DOHH2 (cell line): ENCODE data around the gene KCNJ12.

Source experiments
- H3F3A ChIP-seq: fragments of 200-600 bp; sonication (generic), shearing (Covaris generic); 2 replicates; pipeline ENCODE4 v1.6.0; 2016; ENCODE audit warnings: antibody characterized with exemption, mild to moderate bottlenecking; ENCODE audit not compliant: control insufficient read depth, insufficient read depth
- H3K27ac ChIP-seq: fragments of 200-600 bp; sonication (generic); 2 replicates; pipeline ENCODE4 v1.5.1; 2014; ENCODE audit warnings: low read depth, mild to moderate bottlenecking, low read length, moderate library complexity
- H3K27me3 ChIP-seq: fragments of 200-600 bp; sonication (generic); 2 replicates; pipeline ENCODE4 v1.6.1; 2014; ENCODE audit warnings: mild to moderate bottlenecking, low read length, mixed read lengths; ENCODE audit not compliant: control insufficient read depth
- H3K36me3 ChIP-seq: fragments of 200-600 bp; sonication (generic); 2 replicates; pipeline ENCODE4 v1.6.1; 2014; ENCODE audit warnings: mild to moderate bottlenecking, low read length, moderate library complexity, mixed read lengths; ENCODE audit not compliant: control insufficient read depth
- H3K4me1 ChIP-seq: fragments of 200-600 bp; sonication (generic); 2 replicates; pipeline ENCODE4 v1.6.1; 2014; ENCODE audit warnings: mild to moderate bottlenecking, low read length, mixed read lengths; ENCODE audit not compliant: control insufficient read depth
- H3K4me2 ChIP-seq: fragments of 200-600 bp; sonication (generic); 2 replicates; pipeline ENCODE4 v1.6.0; 2014; ENCODE audit warnings: mild to moderate bottlenecking, low read length, moderate library complexity
- H3K4me3 ChIP-seq: fragments of 200-600 bp; sonication (generic); 2 replicates; pipeline ENCODE4 v1.5.1; 2014; ENCODE audit warnings: mild to moderate bottlenecking, low read length, mixed read lengths
- H3K79me2 ChIP-seq: fragments of 200-600 bp; sonication (generic); 2 replicates; pipeline ENCODE4 v1.6.1; 2014; ENCODE audit warnings: mild to moderate bottlenecking, low read length, mixed read lengths; ENCODE audit not compliant: control insufficient read depth
- H3K9me2 ChIP-seq: fragments of 200-600 bp; sonication (generic); replicated peaks from 2 replicates; pipeline ENCODE4 v1.6.1; 2014; ENCODE audit warnings: mild to moderate bottlenecking, low read length, mixed read lengths; ENCODE audit not compliant: control insufficient read depth
- H3K9me3 ChIP-seq: fragments of 200-600 bp; sonication (generic); 2 replicates; pipeline ENCODE4 v1.6.1; 2014; ENCODE audit warnings: antibody characterized with exemption, low read length, mixed read lengths; ENCODE audit not compliant: control insufficient read depth, insufficient read depth
- H4K20me1 ChIP-seq: fragments of 200-600 bp; sonication (generic); 2 replicates; pipeline ENCODE4 v1.6.0; 2014; ENCODE audit warnings: low read depth, mild to moderate bottlenecking, antibody characterized with exemption, low read length, moderate library complexity; ENCODE audit not compliant: control insufficient read depth, insufficient read depth
- CTCF ChIP-seq: fragments of 200-600 bp; sonication (generic); IDR thresholded peaks from one replicate; pipeline ENCODE4 v1.5.1; 2014; ENCODE audit warnings: antibody characterized with exemption, mild to moderate bottlenecking, low read depth, low read length; ENCODE audit not compliant: poor library complexity, severe bottlenecking
- EZH2phosphoT487 ChIP-seq: fragments of 200-600 bp; sonication (generic); IDR thresholded peaks from 2 replicates; pipeline ENCODE4 v1.6.1; 2017; ENCODE audit warnings: borderline replicate concordance, mild to moderate bottlenecking, antibody characterized with exemption, low read length, moderate library complexity, mixed read lengths

The KCNJ12 gene

GRCh38 chr17:21370430-21370829, 5.7 kb upstream of the KCNJ12 start:
- Histone ChIP-seq H3K9me3 (no peaks in the 10 kb centered on the region), H3K4me3 (no peak overlapping the region), H3K4me1 (peaks cover 32% of the 10 kb centered on the region), H3K27me3 (0 out of 2 replicates have a peak, but pooled peaks cover 2% of the 10 kb centered on the region), H3K36me3 (no peaks in the 10 kb centered on the region), H3K9me2 (no peaks in the 10 kb centered on the region), H3K79me2 (no peaks in the 10 kb centered on the region), H4K20me1 (no peaks in the 10 kb centered on the region), H3K4me2 (no peak overlapping the region), H3K27ac (no peak overlapping the region), H3F3A (no peaks in the 10 kb centered on the region)
- no peak for TF ChIP-seq CTCF
- no peak for TF ChIP-seq EZH2phosphoT487

- Histone ChIP-seq H3K4me1 (peaks cover 32% of the 10 kb centered on the region), H3K79me2 (no peaks in the 10 kb centered on the region), H3K9me2 (no peaks in the 10 kb centered on the region), H3K36me3 (no peaks in the 10 kb centered on the region), H3K4me3 (no peak overlapping the region), H3K27ac (no peak overlapping the region), H3F3A (no peaks in the 10 kb centered on the region), H3K4me2 (no peak overlapping the region), H3K27me3 (0 out of 2 replicates have a peak, but pooled peaks cover 2% of the 10 kb centered on the region), H4K20me1 (no peaks in the 10 kb centered on the region), H3K9me3 (no peaks in the 10 kb centered on the region)
- TF ChIP-seq EZH2phosphoT487 = no peak
- no peak for TF ChIP-seq CTCF
Measured at GRCh38 chr17:21371511-21372081, 4.6 kb upstream of the KCNJ12 start.

GRCh38 chr17:21372256-21372954, 3.8 kb upstream of the KCNJ12 start:
- peaks cover 7% of the 10 kb centered on the region for H3K27me3 ChIP-seq
- H3F3A ChIP-seq = no peaks in the 10 kb centered on the region
- no peaks in the 10 kb centered on the region for H4K20me1 ChIP-seq
- no peak overlapping the region for H3K4me2 ChIP-seq
- H3K4me1 ChIP-seq = peaks cover 32% of the 10 kb centered on the region
- H3K9me2 ChIP-seq = no peaks in the 10 kb centered on the region
- H3K27ac ChIP-seq = no peak overlapping the region
- TF ChIP-seq CTCF (no peak), EZH2phosphoT487 (no peak)
- H3K36me3 ChIP-seq = no peaks in the 10 kb centered on the region
- H3K9me3 ChIP-seq = no peaks in the 10 kb centered on the region
- H3K4me3 ChIP-seq = no peak overlapping the region
- H3K79me2 ChIP-seq = no peaks in the 10 kb centered on the region
